Mucosa of descending colon (tissue), 3 donors: ENCODE measurements around the gene RNF40. TPM values are rescaled to one million over a fixed set of nuclear protein-coding genes. Genes with fewer than 3 reads are reported as not detected.

Experiments used
- ATAC-seq: fragments of 200-7000 bp; cut with Tn5 transposase; one replicate; pipeline ENCODE4 v1.9.1; 2020; ENCODE audit warnings: mild to moderate bottlenecking, moderate library complexity
- DNase-seq, 3 donors: peaks; one replicate each; pipeline ENCODE4 v3.0.0-alpha.2; 2020
- H3K36me3 ChIP-seq: fragments of 200-600 bp; one replicate; pipeline ENCODE4 v1.8.0; 2021; ENCODE audit warnings: low read depth, mild to moderate bottlenecking
- H3K4me1 ChIP-seq: fragments of 200-600 bp; one replicate; pipeline ENCODE4 v1.8.0; 2021; ENCODE audit warnings: low read depth, mild to moderate bottlenecking
- H3K4me3 ChIP-seq: fragments of 200-600 bp; one replicate; pipeline ENCODE4 v1.8.0; 2021; ENCODE audit warnings: mild to moderate bottlenecking
- H3K9me3 ChIP-seq: fragments of 200-600 bp; one replicate; pipeline ENCODE4 v1.8.0; 2021; ENCODE audit warnings: mild to moderate bottlenecking
- CTCF ChIP-seq: fragments of 200-600 bp; IDR thresholded peaks from one replicate; pipeline ENCODE4 v1.8.0; 2022; ENCODE audit warnings: antibody characterized with exemption, mild to moderate bottlenecking
- intact Hi-C, 2 donors: fragments of 100-400 bp; cut with DNase I in 1 of 2; cut with micrococcal nuclease in 1 of 2; formaldehyde crosslinking; loops; one replicate each; pipeline versions ENCODE4 v1.11.0 to v1.11.1; 2022; cut with DNase I, micrococcal nuclease
- total RNA-seq, 3 donors: library from RNA; stranded (reverse); fragmentation: NEBNext Ultra II Directional in 2 of 3; extraction: Animal tissue kit (Norgen Biotek cat#: 25700) in 2 of 3; gene quantifications; one replicate each; pipeline versions ENCODE4 v1.2.1 to v1.2.4, GENCODE V29; 2021 to 2023
- donor health status: DM: no; HTN: no; CAD: no; lungs with moderate emphysema.
- donor health status: DM: no; HTN: no; CAD: no.
- donor health status: DM: no; HTN: yes; CAD: no.

RNF40 gene
- total RNA-seq, 3 donors from 2014 or later: 87.6 to 110 (median 96.3) TPM

DNA sequence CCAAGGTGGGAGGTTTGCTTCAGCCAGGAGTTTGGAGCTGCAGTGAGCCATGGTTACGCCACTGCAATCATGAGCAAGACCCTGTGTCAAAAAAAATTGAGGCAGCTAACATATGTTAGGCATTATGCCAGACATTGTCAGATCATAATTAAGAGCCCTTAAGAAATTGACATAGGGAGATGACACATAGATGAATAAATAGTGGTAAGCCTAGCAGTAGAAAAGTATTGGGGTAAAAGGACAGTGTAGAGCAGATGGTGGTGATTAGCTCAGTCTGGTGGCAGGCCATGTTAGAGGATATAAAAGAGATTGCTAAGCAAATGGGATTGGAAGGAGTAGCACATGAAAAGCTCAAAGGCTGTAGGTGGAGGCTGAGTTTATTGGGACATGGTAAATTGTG, 40.5 kb upstream of the RNF40 start:
- no peak overlapping the region for H3K4me3 ChIP-seq
- ATAC-seq (peak; percentile 8), DNase-seq (no peak)
- H3K9me3 ChIP-seq: no peaks in the 10 kb centered on the region
- TF ChIP-seq CTCF: no peak
- peaks cover 36% of the 10 kb centered on the region for H3K36me3 ChIP-seq
- intact Hi-C loops: no loop called here
- peaks cover 21% of the 10 kb centered on the region for H3K4me1 ChIP-seq

GRCh38 chr16:30722443-30722842, 39.7 kb upstream of the RNF40 start:
- intact Hi-C loops: no loop called here
- ATAC-seq: no peak

GRCh38 chr16:30722916-30723315, 39.2 kb upstream of the RNF40 start:
- peaks cover 28% of the 10 kb centered on the region for H3K36me3 ChIP-seq
- no peak overlapping the region for H3K4me3 ChIP-seq
- intact Hi-C loops: no loop called here
- H3K4me1 ChIP-seq: peaks cover 22% of the 10 kb centered on the region
- H3K9me3 ChIP-seq: no peaks in the 10 kb centered on the region
- DNase-seq: no peak
- no peak for TF ChIP-seq CTCF
- ATAC-seq: no peak

More at GRCh38 chr16:30722443-30722842, 39.7 kb upstream of the RNF40 start:
- H3K9me3 ChIP-seq: no peaks in the 10 kb centered on the region
- no peak for TF ChIP-seq CTCF
- H3K4me1 ChIP-seq: peaks cover 22% of the 10 kb centered on the region
- DNase-seq: no peak
- H3K4me3 ChIP-seq: no peak overlapping the region
- peaks cover 28% of the 10 kb centered on the region for H3K36me3 ChIP-seq

DNA sequence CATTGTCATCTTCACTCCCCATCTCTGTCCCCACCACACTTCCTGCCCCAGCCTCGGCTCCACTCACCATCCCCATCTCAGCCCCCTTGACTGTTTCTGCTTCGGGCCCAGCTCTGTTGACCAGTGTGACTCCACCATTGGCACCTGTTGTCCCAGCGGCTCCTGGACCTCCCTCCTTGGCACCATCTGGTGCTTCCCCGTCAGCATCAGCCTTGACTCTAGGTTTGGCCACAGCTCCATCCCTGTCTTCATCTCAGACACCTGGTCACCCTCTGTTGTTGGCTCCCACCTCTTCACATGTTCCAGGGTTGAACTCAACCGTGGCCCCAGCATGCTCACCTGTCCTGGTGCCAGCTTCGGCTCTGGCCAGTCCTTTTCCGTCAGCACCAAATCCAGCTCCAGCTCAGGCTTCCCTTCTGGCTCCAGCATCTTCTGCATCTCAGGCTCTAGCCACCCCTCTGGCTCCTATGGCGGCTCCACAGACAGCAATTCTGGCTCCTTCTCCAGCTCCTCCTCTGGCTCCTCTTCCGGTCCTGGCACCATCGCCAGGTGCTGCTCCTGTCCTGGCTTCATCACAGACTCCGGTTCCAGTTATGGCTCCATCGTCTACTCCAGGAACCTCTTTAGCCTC, 38.3 kb upstream of the RNF40 start:
- TF ChIP-seq CTCF: no peak
- intact Hi-C loops: no loop called here
- DNase-seq: no peak
- Histone ChIP-seq H3K9me3 (no peaks in the 10 kb centered on the region), H3K4me1 (peaks cover 24% of the 10 kb centered on the region), H3K36me3 (peaks cover 28% of the 10 kb centered on the region), H3K4me3 (no peak overlapping the region)
- no peak for ATAC-seq

DNA sequence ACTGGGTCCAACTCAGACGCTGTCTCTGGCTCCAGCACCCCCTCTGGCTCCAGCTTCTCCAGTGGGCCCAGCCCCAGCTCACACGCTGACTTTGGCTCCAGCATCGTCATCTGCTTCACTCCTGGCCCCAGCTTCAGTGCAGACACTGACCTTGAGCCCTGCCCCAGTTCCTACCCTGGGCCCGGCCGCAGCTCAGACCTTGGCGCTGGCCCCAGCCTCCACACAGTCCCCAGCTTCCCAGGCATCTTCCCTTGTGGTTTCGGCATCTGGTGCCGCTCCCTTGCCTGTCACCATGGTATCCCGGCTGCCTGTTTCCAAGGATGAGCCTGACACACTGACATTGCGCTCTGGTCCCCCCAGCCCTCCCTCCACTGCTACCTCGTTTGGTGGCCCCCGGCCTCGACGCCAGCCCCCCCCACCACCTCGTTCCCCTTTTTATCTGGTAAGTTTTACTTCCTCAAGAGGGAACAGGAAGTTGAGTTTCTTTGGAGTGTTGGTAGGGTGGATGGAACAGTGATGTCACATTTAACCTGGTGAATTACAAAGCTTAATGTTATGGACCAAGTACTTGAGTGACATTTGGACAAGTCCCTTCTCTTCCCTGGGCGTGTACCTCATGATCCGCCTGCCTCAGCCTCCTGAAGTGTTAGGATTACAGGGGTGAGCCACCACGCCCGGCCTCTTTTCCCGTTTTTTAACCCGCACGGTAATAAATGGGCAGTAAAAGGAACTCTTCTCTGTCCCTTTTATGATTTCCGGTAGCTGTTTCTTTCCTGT, 37.3 kb upstream of the RNF40 start:
- Histone ChIP-seq H3K4me1 (peaks cover 28% of the 10 kb centered on the region), H3K36me3 (peaks cover 32% of the 10 kb centered on the region), H3K4me3 (no peak overlapping the region), H3K9me3 (no peaks in the 10 kb centered on the region)
- ATAC-seq (peak; percentile 82), DNase-seq (peak; percentile 64 to 71 (median 70))
- TF ChIP-seq CTCF: no peak
- intact Hi-C loops: no loop called here
